Type B pancreatic cell (in vitro differentiated cells): ENCODE measurements around the gene ASCL5. TPM values are rescaled to one million over a fixed set of nuclear protein-coding genes. Genes with fewer than 3 reads are reported as not detected.

Experiments
- DNase-seq: peaks from one replicate; pipeline ENCODE4 v3.0.0; 2021; ENCODE audit warnings: mixed read lengths; ENCODE audit not compliant: unreplicated experiment; ENCODE audit errors: extremely low spot score
- H3K27ac Mint-ChIP-seq: 2 replicates; pipeline ENCODE4 v1.8.0; 2021; ENCODE audit warnings: mild to moderate bottlenecking, mixed read lengths
- H3K27me3 Mint-ChIP-seq: 2 replicates; pipeline ENCODE4 v1.8.0; 2021; ENCODE audit warnings: mixed read lengths
- H3K36me3 Mint-ChIP-seq: 2 replicates; pipeline ENCODE4 v1.8.0; 2021; ENCODE audit warnings: mixed read lengths
- H3K4me1 Mint-ChIP-seq: one replicate; pipeline ENCODE4 v1.8.0; 2021; ENCODE audit warnings: mixed read lengths; ENCODE audit not compliant: unreplicated experiment
- H3K4me3 Mint-ChIP-seq: 2 replicates; pipeline ENCODE4 v1.8.0; 2021; ENCODE audit warnings: mild to moderate bottlenecking, mixed read lengths
- H3K9me3 Mint-ChIP-seq: 2 replicates; pipeline ENCODE4 v1.8.0; 2021; ENCODE audit warnings: mixed read lengths
- CTCF ChIP-seq: fragments of 200-600 bp; sonication (generic); conservative IDR thresholded peaks from 2 replicates; pipeline ENCODE4 v1.5.0; 2021; ENCODE audit warnings: antibody characterized with exemption, mild to moderate bottlenecking
- total RNA-seq: library from RNA; stranded (reverse); gene quantifications from 2 replicates; pipeline ENCODE4 v1.2.1, GENCODE V29; 2021; ENCODE audit warnings: low replicate concordance

The ASCL5 gene
- total RNA-seq, 1 donor from 2014 or later, result not detected

GRCh38 chr1:201142849-201143725, 16.1 kb upstream of the ASCL5 start:
- no peak for TF ChIP-seq CTCF
- DNase-seq, result no peak
- Mint-ChIP-seq H3K27me3 (no peaks in the 10 kb centered on the region), H3K4me3 (no peak overlapping the region), H3K9me3 (no peaks in the 10 kb centered on the region), H3K4me1 (peaks cover 5% of the 10 kb centered on the region), H3K36me3 (peaks cover 39% of the 10 kb centered on the region), H3K27ac (no peak overlapping the region)

- TF ChIP-seq CTCF, result no peak
- Mint-ChIP-seq H3K4me1 (peaks cover 5% of the 10 kb centered on the region), H3K36me3 (peaks cover 31% of the 10 kb centered on the region), H3K27me3 (no peaks in the 10 kb centered on the region), H3K4me3 (no peak overlapping the region), H3K27ac (no peak overlapping the region), H3K9me3 (no peaks in the 10 kb centered on the region)
- no peak for DNase-seq
Measured at GRCh38 chr1:201142011-201142848, 15.2 kb upstream of the ASCL5 start.

GRCh38 chr1:201141418-201141817, 14.4 kb upstream of the ASCL5 start:
- Mint-ChIP-seq H3K27me3 (no peaks in the 10 kb centered on the region), H3K9me3 (no peaks in the 10 kb centered on the region), H3K4me1 (peaks cover 5% of the 10 kb centered on the region), H3K4me3 (no peak overlapping the region), H3K36me3 (peaks cover 27% of the 10 kb centered on the region), H3K27ac (no peak overlapping the region)
- no peak for TF ChIP-seq CTCF
- DNase-seq, result no peak

- no peak overlapping the region for H3K27ac Mint-ChIP-seq
- no peak for DNase-seq
- peaks cover 5% of the 10 kb centered on the region for H3K4me1 Mint-ChIP-seq
- H3K9me3 Mint-ChIP-seq, result no peaks in the 10 kb centered on the region
- peaks cover 23% of the 10 kb centered on the region for H3K36me3 Mint-ChIP-seq
- TF ChIP-seq CTCF, result no peak
- H3K4me3 Mint-ChIP-seq, result no peak overlapping the region
- H3K27me3 Mint-ChIP-seq, result no peaks in the 10 kb centered on the region
Measured at GRCh38 chr1:201140941-201141260, 13.9 kb upstream of the ASCL5 start.

- no peak for TF ChIP-seq CTCF
- no peak for DNase-seq
- H3K4me3 Mint-ChIP-seq, result no peak overlapping the region
- H3K36me3 Mint-ChIP-seq, result peaks cover 27% of the 10 kb centered on the region
- H3K4me1 Mint-ChIP-seq, result peaks cover 5% of the 10 kb centered on the region
- H3K9me3 Mint-ChIP-seq, result no peaks in the 10 kb centered on the region
- H3K27me3 Mint-ChIP-seq, result no peaks in the 10 kb centered on the region
- H3K27ac Mint-ChIP-seq, result no peak overlapping the region
Measured at GRCh38 chr1:201140235-201140940, 13.4 kb upstream of the ASCL5 start.
